ENCODE measurements around the gene GCSH.

GRCh38 chr16:81041696-81042095, 54.5 kb downstream of the GCSH start:
- TF ChIP-seq CTCF (conservative IDR thresholded peaks at IDR 0.05) (no peak), EZH2 (IDR thresholded peaks at IDR 0.05; ENCODE audit: low read depth) (no peak)
